ENCODE measurements around the gene RASA2.

The RASA2 gene

GRCh38 chr3:141486746-141487520 lies at the start of gene RASA2:
Gene RASA2, plus strand, starts transcription at chr3:141487027. Its CDS starts 57 bp downstream, at chr3:141487084.
- peak; percentile 91 for DNase-seq (ENCODE audit: low spot score)

GRCh38 chr3:141439589-141439988 lies 47.2 kb upstream of the RASA2 start:
- no peak for DNase-seq (ENCODE audit: low spot score)

- no peak for DNase-seq (ENCODE audit: low spot score)
Observed at GRCh38 chr3:141440942-141441341, 45.9 kb upstream of the RASA2 start.

- peak; percentile 72 for DNase-seq (ENCODE audit: low spot score)
Observed at GRCh38 chr3:141441381-141442364, 45.2 kb upstream of the RASA2 start.

GRCh38 chr3:141442446-141442845 lies 44.4 kb upstream of the RASA2 start:
- DNase-seq (ENCODE audit: low spot score): no peak

GRCh38 chr3:141442914-141443313 lies 43.9 kb upstream of the RASA2 start:
- DNase-seq (ENCODE audit: low spot score): no peak

GRCh38 chr3:141444586-141445285 lies 42.1 kb upstream of the RASA2 start:
- DNase-seq (ENCODE audit: low spot score): no peak

GRCh38 chr3:141445990-141446389 lies 40.8 kb upstream of the RASA2 start:
- no peak for DNase-seq (ENCODE audit: low spot score)

GRCh38 chr3:141446737-141447136 lies 40.1 kb upstream of the RASA2 start:
- no peak for DNase-seq (ENCODE audit: low spot score)

- DNase-seq (ENCODE audit: low spot score): no peak
Observed at GRCh38 chr3:141447383-141447782, 39.4 kb upstream of the RASA2 start.

GRCh38 chr3:141448606-141449220 lies 38.1 kb upstream of the RASA2 start:
- no peak for DNase-seq (ENCODE audit: low spot score)

- no peak for DNase-seq (ENCODE audit: low spot score)
Observed at GRCh38 chr3:141449424-141449823, 37.4 kb upstream of the RASA2 start.

- no peak for DNase-seq (ENCODE audit: low spot score)
Observed at GRCh38 chr3:141450727-141451375, 36.0 kb upstream of the RASA2 start.

- peak; percentile 58 for DNase-seq (ENCODE audit: low spot score)
Observed at GRCh38 chr3:141452045-141452444, 34.8 kb upstream of the RASA2 start.

GRCh38 chr3:141452773-141453172 lies 34.1 kb upstream of the RASA2 start:
- no peak for DNase-seq (ENCODE audit: low spot score)

- DNase-seq (ENCODE audit: low spot score): no peak
Observed at GRCh38 chr3:141454054-141454453, 32.8 kb upstream of the RASA2 start.

GRCh38 chr3:141454906-141455602 lies 31.8 kb upstream of the RASA2 start:
- peak; percentile 87 for DNase-seq (ENCODE audit: low spot score)

GRCh38 chr3:141455603-141456300 lies 31.1 kb upstream of the RASA2 start:
- no peak for DNase-seq (ENCODE audit: low spot score)

- DNase-seq (ENCODE audit: low spot score): no peak
Observed at GRCh38 chr3:141456301-141456625, 30.6 kb upstream of the RASA2 start.

- no peak for DNase-seq (ENCODE audit: low spot score)
Observed at GRCh38 chr3:141457624-141458236, 29.1 kb upstream of the RASA2 start.

Measured in SW480 (cell line).